Transverse colon (tissue), 4 donors: ENCODE measurements around the gene TNN.

Experiments
- POLR2A ChIP-seq: fragments of 450-650 bp; IDR thresholded peaks from one replicate; pipeline ENCODE4 v1.6.1; 2016; ENCODE audit warnings: antibody characterized with exemption, mild to moderate bottlenecking, moderate library complexity
- POLR2AphosphoS5 ChIP-seq, 3 donors: sonication (generic); formaldehyde crosslinking; IDR thresholded peaks; one replicate each; pipeline ENCODE4 v1.6.1; 2016; ENCODE audit warnings: antibody characterized with exemption in 3 of 3
- TF ChIP-seq, protein P1 (sequence below), 5 experiments: fragments of 200-600 bp in 3 of 5; fragments of 450-650 bp in 2 of 5; sonication (generic) in 3 of 5; IDR thresholded peaks; 1 replicate in 2 of 5; 2 replicates in 3 of 5; pipeline ENCODE4 v1.5.1; 2016 to 2017; ENCODE audit warnings: antibody characterized with exemption in 5 of 5, inconsistent platforms in 3 of 5, mild to moderate bottlenecking in 2 of 5, moderate library complexity in 1 of 5

DNA sequence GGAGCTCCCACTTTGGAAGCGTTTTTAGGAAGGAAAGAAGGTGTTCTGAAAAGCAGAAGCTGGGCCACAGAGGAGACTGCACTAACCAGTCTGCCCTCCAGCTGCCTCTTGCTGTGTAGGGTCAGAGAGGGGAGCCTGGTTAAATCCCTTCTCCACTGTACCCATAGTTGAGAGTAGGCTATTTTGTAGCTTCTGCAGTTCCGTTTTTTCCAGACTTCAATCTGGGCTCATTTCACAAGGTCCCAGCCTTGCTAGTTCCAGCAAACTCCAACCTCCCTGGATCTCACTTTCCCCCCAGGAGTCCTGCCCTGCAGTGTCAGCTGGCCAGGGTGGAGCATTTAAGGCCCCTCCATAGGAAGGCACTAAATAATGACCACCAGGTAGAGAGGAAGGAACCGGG lies 11.0 kb downstream of the TNN start:
- TF ChIP-seq, protein P1, sequence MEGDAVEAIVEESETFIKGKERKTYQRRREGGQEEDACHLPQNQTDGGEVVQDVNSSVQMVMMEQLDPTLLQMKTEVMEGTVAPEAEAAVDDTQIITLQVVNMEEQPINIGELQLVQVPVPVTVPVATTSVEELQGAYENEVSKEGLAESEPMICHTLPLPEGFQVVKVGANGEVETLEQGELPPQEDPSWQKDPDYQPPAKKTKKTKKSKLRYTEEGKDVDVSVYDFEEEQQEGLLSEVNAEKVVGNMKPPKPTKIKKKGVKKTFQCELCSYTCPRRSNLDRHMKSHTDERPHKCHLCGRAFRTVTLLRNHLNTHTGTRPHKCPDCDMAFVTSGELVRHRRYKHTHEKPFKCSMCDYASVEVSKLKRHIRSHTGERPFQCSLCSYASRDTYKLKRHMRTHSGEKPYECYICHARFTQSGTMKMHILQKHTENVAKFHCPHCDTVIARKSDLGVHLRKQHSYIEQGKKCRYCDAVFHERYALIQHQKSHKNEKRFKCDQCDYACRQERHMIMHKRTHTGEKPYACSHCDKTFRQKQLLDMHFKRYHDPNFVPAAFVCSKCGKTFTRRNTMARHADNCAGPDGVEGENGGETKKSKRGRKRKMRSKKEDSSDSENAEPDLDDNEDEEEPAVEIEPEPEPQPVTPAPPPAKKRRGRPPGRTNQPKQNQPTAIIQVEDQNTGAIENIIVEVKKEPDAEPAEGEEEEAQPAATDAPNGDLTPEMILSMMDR (IDR thresholded peaks at IDR 0.05) = no peak
- TF ChIP-seq POLR2A (no peak), POLR2AphosphoS5 (IDR thresholded peaks at IDR 0.05) (no peak)
